HG02943 (cell line): ENCODE results near the gene LBH.

Source experiments
- ATAC-seq: cut with Tn5 transposase; IDR thresholded peaks from one replicate; pipeline ENCODE4 v1.9.1; 2021; ENCODE audit warnings: mild to moderate bottlenecking, low read depth, moderate library complexity; ENCODE audit not compliant: unreplicated experiment

LBH gene

DNA sequence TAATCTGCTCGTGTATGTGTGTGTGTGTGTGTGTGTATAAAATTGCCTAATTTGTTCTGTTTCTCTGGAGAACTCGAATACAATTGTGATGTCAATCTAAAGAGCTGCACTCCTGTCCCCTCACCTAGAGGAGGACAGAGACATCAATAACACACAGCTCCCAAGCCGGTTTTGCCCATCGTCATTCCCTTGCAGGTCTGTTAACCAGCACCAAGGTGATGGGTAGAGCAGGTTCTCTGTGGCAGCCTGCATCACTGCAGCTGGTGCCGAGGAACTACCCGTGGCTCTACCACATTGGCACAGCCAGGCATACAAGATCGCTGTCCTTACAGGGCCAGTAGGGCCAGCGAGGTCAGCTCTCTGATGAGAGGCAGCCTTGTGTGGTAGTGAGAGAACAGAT, 41.0 kb downstream of the LBH start:
- ATAC-seq: no peak

DNA sequence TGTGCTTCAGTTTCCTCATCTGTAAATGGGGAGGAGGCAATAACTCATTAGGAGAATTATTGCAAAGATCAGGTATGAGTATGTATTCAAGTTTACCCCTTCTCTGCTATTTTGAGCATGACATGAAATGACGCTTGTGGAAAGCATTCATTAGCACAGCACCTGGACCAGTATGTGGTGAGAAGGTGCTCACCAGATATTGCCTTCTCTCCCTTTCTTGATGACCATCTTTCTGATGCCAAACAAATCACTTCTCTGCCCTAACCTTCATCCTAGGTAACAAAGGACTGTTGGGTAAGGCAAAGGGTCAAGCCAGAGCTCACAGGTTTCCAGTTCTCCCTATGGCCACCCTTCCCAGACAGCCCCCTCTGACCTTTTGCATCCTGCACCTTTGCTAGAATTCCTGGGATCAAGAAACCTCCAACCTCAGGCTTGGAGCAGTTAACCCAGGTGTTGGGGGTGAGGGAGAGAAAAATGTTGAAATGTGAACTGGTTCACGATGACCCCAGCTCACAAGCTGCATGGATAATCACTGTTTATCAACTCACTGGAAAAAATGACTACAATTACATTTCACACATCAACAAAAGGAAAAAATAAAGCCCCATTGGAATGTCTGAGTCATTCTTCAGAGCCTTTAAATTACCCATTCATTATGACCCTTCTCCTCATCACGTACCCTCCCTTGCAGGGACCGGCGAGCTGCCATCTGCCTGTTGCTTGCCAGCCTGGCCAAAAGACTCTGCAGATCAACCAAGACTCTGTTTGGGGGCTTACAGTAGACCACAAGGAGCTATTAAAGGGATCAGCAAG, 41.6 kb downstream of the LBH start:
- ATAC-seq: no peak

DNA sequence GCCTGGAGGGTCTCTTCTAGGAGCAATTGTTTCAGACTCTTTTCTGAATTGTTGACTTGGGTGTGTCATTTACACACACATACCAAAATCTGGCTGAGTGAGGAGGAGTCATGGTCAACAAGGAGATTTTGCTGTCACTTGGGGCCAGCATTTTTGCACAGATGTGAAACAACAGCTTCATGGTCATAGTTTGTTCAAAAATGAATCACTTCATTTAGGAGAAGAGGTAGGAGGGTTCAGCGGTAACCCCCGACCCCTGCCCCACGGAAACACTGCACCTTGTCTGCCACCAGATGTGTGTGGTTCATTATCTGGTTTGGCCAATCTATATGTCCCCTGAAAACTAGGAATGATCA, 42.2 kb downstream of the LBH start:
- ATAC-seq: no peak

DNA sequence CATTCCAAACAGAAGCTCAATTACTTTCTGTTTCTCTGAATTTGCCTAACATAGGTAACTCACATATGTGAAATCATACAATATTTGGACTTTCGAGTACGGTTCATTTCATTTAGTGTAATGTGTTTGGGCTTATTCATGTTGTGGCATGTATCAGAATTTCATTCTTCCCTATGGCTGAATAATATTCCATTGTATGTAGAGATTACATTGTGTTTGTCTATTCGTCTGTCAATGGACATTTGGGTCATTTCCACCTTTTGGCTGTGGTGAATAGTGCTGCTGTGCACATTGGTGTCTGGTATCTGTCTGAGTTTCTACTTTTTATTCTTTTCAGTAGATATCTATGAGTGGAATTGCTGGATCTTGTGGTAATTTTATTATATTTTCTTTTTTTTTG, 43.9 kb downstream of the LBH start:
- no peak for ATAC-seq

DNA sequence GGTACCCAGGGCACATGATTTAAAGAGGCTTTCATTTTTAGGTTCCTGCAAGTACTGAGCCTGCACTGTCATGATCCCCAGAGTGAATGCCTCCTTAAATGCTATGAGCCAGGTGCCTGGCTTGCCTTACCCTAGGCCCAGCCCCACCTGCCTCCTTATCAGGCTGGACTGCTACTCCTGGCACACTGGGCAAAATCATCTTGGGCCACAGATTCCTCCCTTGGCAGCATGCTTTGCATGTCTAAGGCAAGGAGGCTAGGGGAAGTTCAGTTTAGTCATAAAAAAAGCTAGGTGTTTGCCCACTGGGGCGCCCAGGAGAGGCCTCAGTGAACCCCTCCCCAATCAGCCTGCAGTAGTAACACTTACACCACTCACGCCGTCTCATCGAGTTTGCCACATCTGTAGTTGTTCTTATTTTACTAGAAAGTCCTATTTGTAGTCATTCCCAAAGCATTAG, 45.1 kb downstream of the LBH start:
- ATAC-seq: no peak

DNA sequence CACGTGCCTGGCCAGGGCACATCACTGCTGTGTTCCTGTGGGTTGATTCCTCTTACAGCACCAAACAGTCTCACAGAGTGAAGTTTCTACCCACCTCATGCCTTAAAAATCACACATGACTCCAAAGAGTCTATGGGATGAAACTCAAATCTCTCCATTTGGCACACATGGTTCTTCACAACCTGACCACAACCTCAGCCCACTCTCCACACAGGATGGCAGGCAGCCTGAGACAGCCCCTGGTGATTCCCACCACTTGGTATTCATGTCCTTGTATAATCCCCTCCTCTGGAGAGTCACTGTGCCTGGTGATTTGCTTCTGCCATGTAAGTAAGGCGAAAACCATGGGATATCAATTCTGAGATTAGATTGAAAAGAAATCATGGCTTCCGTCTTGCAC, 46.2 kb downstream of the LBH start:
- ATAC-seq: no peak

DNA sequence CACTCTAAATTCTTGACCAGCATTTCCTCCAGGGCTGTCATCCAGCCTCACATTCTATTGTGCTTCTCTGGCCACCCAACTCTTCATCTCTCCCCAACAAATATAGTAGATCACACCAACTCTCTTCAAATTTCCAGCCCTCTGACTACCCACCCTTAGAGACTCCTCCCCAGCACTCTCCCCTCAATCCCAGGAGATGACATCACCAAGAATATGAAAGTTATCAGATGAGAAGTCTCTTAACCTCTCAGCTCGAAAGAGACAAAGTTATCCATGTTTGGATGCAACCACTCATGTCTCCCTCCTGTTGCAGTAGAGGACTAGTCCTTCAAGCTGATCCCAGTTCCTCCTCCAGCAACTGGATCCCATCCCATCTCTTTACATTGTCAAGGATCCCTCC, 47.1 kb downstream of the LBH start:
- ATAC-seq: no peak

DNA sequence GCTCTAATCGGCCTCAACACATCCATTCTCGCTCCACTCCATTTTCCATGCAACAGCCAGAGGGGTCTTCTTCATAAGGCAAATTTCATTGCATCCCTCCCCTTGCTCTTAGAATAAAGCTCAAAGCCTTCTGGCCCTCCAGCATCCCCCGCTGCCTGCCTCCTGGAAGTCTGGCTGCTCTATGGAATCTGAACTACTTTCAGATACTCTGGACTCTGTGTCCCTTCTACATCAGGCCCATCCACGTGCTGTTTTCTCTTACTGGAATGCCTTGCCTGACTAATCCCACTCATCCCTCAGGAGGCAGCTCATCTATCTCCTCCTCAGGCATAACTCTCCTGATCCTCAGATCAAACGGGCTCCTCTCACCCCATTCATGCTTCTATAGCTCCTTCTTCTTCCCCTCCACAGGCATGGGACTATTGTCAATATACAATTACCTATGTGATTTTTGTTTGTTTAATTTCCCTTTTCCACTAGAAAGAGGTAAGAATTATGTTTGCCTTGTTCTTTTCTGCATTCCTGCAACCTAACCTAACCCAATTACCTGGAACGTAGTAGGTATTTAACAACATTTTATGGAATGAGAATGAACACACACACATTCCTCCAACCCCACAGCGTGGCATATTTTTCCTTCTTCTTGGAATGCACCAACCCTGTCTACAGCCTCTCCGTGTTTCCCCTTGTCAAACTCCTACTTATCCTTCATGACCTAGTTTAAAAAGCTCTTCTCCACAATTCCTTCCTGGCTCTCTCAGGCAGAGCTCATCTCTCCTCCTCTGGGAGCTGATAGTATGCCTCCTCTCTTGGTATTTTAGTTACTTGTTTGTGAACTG, 49.5 kb downstream of the LBH start:
- no peak for ATAC-seq

DNA sequence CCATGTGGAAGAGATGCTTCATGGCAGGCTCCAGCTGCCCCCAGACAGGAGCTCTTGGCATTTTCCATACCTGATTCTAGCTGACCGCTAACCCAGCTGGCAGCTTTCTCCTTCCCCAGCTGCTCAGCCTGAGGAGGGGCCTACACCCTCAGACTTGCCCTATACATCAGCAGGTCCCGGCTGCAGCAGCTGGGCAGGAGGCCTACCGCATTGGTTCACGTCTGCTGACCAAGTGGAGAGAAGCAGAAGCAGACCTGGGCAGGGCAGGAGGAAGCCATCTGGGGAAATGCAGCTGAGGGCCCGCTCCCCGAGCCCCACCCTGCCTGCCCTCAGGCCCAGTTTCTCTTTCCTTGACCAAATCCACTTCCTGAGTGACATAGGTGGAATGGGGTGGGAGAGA, 50.7 kb downstream of the LBH start:
- ATAC-seq: no peak

DNA sequence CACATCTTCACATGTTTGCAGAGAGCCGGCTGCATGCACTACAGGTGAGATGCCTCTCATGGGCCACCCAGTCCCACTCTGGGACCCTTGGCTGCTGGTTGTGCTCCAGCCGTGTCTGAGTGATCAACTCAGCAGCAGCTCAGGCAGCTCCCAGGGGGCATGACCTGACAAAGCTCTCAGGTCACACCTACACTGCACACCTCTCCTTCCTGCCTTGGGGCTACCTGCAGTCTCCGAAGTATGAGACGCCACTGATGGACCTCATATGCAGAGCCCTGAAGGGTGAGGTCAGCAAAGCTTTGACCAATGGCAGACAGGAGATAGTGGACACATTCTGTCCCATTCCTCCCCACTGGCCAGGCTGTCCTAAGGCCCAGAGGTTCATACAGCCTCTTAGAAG, 51.4 kb downstream of the LBH start:
- no peak for ATAC-seq

DNA sequence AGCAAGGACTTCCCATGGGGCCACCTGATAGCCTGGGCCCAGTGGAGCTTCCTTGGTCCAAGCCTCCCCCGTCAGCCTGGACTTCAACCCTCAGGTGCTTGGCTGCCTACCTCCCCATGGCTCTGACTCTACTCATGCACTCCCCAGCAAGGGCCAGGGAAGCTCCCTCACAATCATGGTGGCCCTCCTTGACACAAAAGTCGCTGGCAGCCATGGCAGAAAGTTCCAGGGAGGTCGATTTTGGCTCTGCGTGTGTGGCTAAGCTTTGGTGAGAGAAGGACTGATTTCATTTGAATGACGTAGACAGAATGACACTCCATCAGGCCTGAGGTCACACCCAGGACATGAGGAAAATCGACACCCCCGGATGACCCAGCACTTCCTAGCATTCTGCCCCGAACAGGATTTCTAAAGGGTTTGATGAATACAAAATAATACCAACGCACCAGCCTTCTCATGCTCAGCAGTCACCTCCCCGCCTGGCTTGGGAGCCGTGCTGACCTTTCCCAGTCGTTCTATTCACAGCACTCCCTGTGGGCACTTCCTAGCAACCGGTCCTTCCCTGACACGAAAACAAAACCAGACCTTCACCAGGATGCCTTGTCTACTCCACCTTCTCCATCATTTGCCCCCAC, 52.7 kb downstream of the LBH start:
- no peak for ATAC-seq

DNA sequence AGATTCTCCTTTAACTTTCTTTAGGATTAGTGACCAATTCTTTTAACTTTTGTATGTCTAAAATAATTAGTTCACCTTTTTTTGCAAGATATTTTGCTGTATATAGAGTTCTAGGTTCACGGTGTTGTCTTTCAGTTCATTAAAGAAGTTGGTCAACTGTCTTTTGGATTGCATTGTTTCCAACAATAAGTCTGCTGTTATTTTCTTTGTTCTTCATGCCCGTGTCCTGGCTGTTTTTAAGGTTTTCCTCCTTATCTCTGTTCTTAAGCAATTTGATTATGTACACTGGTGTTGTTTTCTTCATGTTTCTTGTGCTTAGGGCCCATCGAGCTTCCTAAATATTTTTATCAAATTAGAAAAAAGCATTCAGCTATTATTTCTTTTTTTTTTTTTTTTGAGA, 54.4 kb downstream of the LBH start:
- ATAC-seq: no peak

DNA sequence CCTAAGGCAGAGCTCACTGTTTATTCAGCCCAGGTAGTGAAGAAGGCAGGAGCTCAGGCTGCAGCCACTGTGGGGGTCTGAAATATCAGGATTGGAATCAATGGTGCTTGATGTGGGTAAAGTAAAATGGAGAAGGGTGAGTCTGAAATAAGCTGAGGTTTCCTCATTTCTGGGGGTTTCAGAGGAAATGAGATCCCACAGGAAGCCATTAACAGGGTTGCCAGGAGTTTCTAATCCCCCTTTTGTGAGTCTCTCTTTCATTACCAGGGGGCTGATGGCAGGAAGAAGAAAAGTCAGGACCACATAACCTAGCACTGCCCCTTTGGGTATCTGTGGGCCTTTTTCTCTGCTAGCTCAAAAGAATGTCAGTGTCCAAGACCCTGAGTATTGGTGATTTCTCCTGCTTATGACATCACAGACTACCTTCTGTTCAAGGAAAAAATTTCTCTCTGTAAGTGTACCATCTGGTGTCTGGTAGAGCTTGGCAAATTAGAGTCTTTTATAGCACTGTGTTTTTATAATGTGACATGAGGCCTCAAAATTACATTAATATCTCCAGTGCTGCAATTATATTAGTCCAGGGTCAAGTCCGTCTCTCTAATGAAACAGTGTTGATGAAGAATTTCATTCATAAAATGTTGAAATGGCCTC, 56.0 kb downstream of the LBH start:
- no peak for ATAC-seq

DNA sequence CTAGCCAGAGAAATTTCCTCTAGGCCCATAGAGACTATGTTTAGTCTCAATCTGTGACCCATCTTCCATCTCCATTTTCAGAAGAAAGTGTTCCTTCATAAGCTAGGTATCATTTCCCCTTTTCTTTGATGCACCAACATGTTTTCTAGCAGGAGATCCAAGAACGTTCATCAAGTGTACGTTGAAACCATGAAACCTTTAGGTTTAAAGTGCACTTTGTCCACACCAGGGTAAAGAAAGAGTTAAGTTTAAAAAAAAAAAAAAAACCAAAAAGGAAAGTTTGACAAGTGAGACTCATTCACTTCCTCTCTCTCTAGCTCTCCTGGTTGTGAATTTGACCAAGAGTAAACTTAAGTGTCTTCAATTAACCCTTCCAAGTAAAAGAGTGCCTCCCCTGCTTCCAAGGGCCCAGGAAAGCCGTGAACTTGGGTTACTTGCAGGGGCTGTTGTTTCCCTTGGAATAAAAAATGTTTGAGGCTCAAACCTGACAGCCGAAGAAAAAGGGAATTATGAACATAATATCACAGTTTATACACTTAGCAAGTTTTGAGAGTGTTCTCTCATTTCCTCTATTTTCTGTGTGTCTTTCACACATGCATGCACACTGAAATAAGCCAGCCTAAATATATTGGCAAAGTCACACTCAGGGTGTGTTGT, 56.7 kb downstream of the LBH start:
- no peak for ATAC-seq

DNA sequence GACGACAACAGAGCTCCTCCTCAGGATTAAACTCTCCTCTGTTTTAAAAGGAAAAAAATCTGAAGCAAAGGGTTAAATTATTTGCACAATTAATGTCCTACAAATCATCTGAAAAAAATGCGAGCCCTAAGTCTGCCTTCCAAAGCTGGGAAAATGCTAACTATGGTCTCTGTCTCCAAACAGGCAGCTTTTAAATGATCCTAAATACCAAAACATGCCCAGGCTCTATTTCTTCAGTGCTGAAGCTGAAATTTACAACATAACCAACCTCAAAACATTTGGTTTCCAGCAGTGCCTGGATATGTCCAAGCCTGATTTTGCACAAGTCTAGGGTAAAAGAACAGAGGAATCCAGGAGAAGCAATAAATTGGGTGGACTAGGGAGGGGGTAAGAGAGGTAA, 57.2 kb downstream of the LBH start:
- no peak for ATAC-seq

DNA sequence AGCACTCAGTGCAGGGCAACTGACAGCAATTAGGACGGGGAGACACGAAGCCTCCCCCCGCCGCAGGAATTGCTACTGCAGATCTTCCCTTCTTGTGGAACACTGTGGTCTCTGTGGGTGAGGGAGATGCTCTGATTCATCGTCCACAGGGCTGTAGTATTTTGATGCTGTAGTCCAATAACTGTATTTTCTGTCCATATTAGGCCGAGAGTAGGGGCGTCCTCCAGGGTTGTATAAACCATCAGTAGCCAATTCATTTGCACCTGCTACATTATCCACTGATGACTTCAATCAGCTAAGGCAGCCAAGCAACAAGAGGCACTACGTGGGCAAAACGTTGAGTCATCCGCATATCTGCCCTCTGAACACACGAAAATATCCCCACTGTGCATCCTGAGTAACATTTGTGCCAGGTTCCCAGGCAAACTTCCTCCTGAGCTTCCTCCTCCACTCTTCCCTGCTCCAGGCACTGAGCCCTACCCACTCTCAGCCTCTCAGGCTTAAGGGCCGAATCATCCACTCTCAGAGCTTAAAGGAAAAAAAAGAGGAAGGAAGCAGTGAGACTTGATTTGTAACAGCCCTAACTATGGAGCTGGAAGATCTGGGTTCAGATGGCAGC, 62.1 kb downstream of the LBH start:
- ATAC-seq: no peak

DNA sequence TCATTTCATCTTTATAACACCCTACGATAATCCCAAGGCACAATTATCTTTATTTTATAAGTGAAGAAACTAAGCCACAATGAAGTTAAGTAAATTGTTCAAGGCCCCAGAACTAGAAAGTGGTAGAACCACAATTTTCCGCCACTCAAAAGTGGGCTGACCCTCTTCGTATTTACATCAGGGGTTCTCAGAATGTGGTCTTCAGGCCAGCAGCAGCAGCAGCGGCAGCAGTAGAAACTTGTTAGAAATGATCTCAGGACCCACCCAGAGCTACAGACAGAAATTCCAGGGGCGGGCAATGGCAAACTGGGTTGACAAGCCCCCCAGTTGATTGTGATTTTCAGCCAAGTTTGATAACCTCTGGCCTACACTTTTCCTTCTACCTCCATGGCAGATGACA, 62.8 kb downstream of the LBH start:
- no peak for ATAC-seq

DNA sequence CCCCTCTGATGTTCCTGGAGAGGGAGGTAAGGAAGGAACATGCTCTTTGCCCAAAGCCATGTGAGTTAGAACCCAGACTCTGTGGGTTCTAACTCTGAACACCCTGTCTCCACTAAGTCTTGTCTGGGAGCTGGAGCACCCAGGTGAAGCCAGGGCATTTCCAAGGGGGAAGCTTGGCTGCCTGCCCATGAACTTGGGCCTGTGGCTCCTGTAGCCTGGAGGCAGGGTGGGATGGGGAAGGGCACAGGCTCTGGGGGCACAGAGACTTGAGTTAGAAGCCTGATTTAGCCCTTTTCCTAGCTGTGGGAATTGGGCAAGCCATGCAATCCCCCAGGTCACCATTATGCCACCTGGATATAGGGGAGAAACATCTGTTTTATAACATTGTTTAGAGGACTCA, 65.2 kb downstream of the LBH start:
- ATAC-seq: no peak

DNA sequence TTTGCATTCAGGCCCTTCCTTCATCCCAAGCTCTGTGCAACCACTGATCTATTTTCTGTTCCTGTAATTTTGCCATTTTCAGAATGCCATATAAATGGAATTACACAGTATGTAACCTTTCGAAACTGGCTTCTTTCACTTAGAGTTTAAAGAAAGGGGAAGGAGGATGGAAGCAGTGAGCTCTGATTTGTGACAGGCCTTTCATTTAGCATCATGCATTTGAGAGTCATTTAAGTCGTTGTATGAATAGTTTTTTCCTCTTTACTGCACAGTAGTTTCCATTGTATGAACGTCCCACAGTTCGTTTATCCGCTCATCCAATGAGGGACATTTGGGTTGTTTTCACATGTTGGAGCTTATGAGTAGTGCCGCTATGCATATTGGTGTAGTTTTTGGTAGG, 67.0 kb downstream of the LBH start:
- no peak for ATAC-seq

DNA sequence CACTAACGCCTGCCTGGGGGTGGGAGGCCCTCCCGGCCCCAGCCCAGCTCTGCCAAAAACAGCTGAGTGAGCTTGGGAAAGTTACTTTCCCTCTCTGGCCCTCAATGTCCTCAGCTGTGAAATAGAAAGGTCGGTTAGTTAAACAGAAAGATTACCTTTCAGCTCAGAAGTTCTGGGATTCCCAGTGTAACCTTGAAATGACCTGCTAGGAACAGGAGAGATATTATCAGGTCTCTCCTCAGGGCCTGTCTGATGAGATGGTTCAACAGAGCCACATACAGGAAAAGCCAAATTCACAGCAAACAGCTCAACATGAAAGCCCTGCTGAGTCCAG, 68.8 kb downstream of the LBH start:
- ATAC-seq: no peak
